Peyer's patch (tissue), 4 donors: Measurements from ENCODE around the gene MAP3K12. TPM values are rescaled to one million over a fixed set of nuclear protein-coding genes. Genes with fewer than 3 reads are reported as not detected.

Experiments used
- DNase-seq, 3 donors: peaks; one replicate each; pipeline ENCODE4 v3.0.0-alpha.2; 2017 to 2019
- H3K27ac ChIP-seq, 4 donors: fragments of 200-600 bp; sonication (generic); one replicate each; pipeline ENCODE4 v1.5.1; 2016 to 2019
- H3K27me3 ChIP-seq, 2 donors: fragments of 200-600 bp; sonication (generic); one replicate each; pipeline ENCODE4 v1.5.1; 2019
- H3K36me3 ChIP-seq, 3 donors: fragments of 200-600 bp; sonication (generic); one replicate each; pipeline ENCODE4 v1.5.1; 2016 to 2019
- H3K4me1 ChIP-seq, 4 donors: fragments of 200-600 bp; sonication (generic); one replicate each; pipeline ENCODE4 v1.5.1; 2016 to 2019
- H3K4me3 ChIP-seq, 4 donors: fragments of 200-600 bp; sonication (generic); 1 replicate in 3 of 4; 2 replicates in 1 of 4; pipeline ENCODE4 v1.5.1; 2016 to 2019; ENCODE audit warnings: mild to moderate bottlenecking in 1 of 4
- H3K9me3 ChIP-seq, 4 donors: fragments of 200-600 bp; sonication (generic); one replicate each; pipeline ENCODE4 v1.5.1; 2016 to 2019; ENCODE audit warnings: mild to moderate bottlenecking in 1 of 4
- CTCF ChIP-seq, 6 experiments: fragments of 450-650 bp in 4 of 6; fragments of 200-600 bp in 2 of 6; sonication (generic) in 1 of 6; IDR thresholded peaks; one replicate each; pipeline ENCODE4 v1.5.1; 2017 to 2019; ENCODE audit warnings: antibody characterized with exemption in 6 of 6, mild to moderate bottlenecking in 3 of 6, moderate library complexity in 1 of 6
- POLR2A ChIP-seq, 2 donors: fragments of 450-650 bp; IDR thresholded peaks; one replicate each; pipeline ENCODE4 v1.5.1; 2017; ENCODE audit warnings: antibody characterized with exemption in 2 of 2, mild to moderate bottlenecking in 2 of 2, moderate library complexity in 2 of 2
- total RNA-seq, 4 donors: library from RNA; depleted of rRNA; stranded (reverse); fragments of >200 nt; gene quantifications; one replicate each; pipeline ENCODE4 v1.1.0, GENCODE V29; 2016

Gene MAP3K12
- total RNA-seq, 4 donors from 2014 or later, result 6.5 to 44.6 (median 11.6) TPM

- DNase-seq, result no peak
- TF ChIP-seq POLR2A (IDR thresholded peaks at IDR 0.05) (no peak), CTCF (IDR thresholded peaks at IDR 0.05) (no peak)
- H3K27me3 ChIP-seq, result no peaks in the 10 kb centered on the region
- peaks cover 0 to 88% (median 0%) of the 10 kb centered on the region in 3 donors for H3K36me3 ChIP-seq
- H3K27ac ChIP-seq, result no peak overlapping the region
- no peaks in the 10 kb centered on the region for H3K4me1 ChIP-seq
- no peaks in the 10 kb centered on the region for H3K9me3 ChIP-seq
- H3K4me3 ChIP-seq, result no peak overlapping the region
Observed at GRCh38 chr12:53514628-53515290, 15.5 kb upstream of the MAP3K12 start.

GRCh38 chr12:53513712-53514410 is 14.6 kb upstream of the MAP3K12 start:
- peaks cover 0 to 79% (median 0%) of the 10 kb centered on the region in 3 donors for H3K36me3 ChIP-seq

GRCh38 chr12:53510181-53510812 is 11.0 kb upstream of the MAP3K12 start:
- no peak for DNase-seq
- TF ChIP-seq POLR2A (IDR thresholded peaks at IDR 0.05), result no peak
- no peak for TF ChIP-seq CTCF (IDR thresholded peaks at IDR 0.05)
- peaks cover 0 to 63% (median 0%) of the 10 kb centered on the region in 3 donors for H3K36me3 ChIP-seq

More at GRCh38 chr12:53513712-53514410, 14.6 kb upstream of the MAP3K12 start:
- Histone ChIP-seq H3K4me3 (no peak overlapping the region), H3K9me3 (no peaks in the 10 kb centered on the region), H3K4me1 (peaks cover 0 to 1% (median 0%) of the 10 kb centered on the region in 4 donors), H3K27me3 (no peaks in the 10 kb centered on the region), H3K27ac (no peak overlapping the region)
- DNase-seq, result no peak
- TF ChIP-seq CTCF (IDR thresholded peaks at IDR 0.05), result no peak
- TF ChIP-seq POLR2A (IDR thresholded peaks at IDR 0.05), result no peak

GRCh38 chr12:53508534-53509170 is 9.4 kb upstream of the MAP3K12 start:
- Histone ChIP-seq H3K4me3 (no peak overlapping the region), H3K4me1 (peaks cover 0 to 4% (median 0%) of the 10 kb centered on the region in 4 donors), H3K36me3 (peaks cover 0 to 54% (median 0%) of the 10 kb centered on the region in 3 donors), H3K9me3 (no peaks in the 10 kb centered on the region), H3K27ac (peak overlapping the region in 2 of 4 donors; percentile 39 to 49), H3K27me3 (no peaks in the 10 kb centered on the region)
- DNase-seq, result peak; percentile 86 to 96 (median 91)
- TF ChIP-seq CTCF (IDR thresholded peaks at IDR 0.05) (peak; percentile 78 to 95 (median 92)), POLR2A (IDR thresholded peaks at IDR 0.05) (no peak)

More at GRCh38 chr12:53510181-53510812, 11.0 kb upstream of the MAP3K12 start:
- Histone ChIP-seq H3K4me3 (no peak overlapping the region), H3K27ac (no peak overlapping the region), H3K4me1 (peaks cover 0 to 4% (median 0%) of the 10 kb centered on the region in 4 donors), H3K27me3 (no peaks in the 10 kb centered on the region), H3K9me3 (no peaks in the 10 kb centered on the region)

GRCh38 chr12:53507603-53507885 is 8.3 kb upstream of the MAP3K12 start:
- no peak for TF ChIP-seq POLR2A (IDR thresholded peaks at IDR 0.05)
- TF ChIP-seq CTCF (IDR thresholded peaks at IDR 0.05), result no peak
- Histone ChIP-seq H3K4me1 (peaks cover 0 to 4% (median 0%) of the 10 kb centered on the region in 4 donors), H3K9me3 (no peaks in the 10 kb centered on the region), H3K27me3 (no peaks in the 10 kb centered on the region), H3K36me3 (peaks cover 0 to 43% (median 0%) of the 10 kb centered on the region in 3 donors), H3K27ac (no peak overlapping the region), H3K4me3 (no peak overlapping the region)
- no peak for DNase-seq
